Stomach (tissue), 9 donors: Measurements from ENCODE around the gene CMKLR1. TPM values are rescaled to one million over a fixed set of nuclear protein-coding genes. Genes with fewer than 3 reads are reported as not detected.

ENCODE experiments used
- DNase-seq, 2 donors: peaks; one replicate each; pipeline versions ENCODE4 v3.0.0 to v3.0.0-alpha.2; 2013 to 2019
- H3K27ac ChIP-seq, 5 donors: fragments of 200-600 bp in 4 of 5; sonication (generic) in 4 of 5; one replicate each; pipeline ENCODE4 v1.5.1; 2013 to 2019; ENCODE audit warnings: mild to moderate bottlenecking in 1 of 5, moderate library complexity in 1 of 5
- H3K27me3 ChIP-seq, 3 donors: fragments of 200-600 bp; sonication (generic); one replicate each; pipeline ENCODE4 v1.5.1; 2017 to 2019; ENCODE audit warnings: mixed run types in 1 of 3
- H3K36me3 ChIP-seq, 4 donors: fragments of 200-600 bp; sonication (generic); 1 replicate in 3 of 4; 2 replicates in 1 of 4; pipeline ENCODE4 v1.5.1; 2016 to 2019
- H3K4me1 ChIP-seq, 4 donors: fragments of 200-600 bp; sonication (generic); one replicate each; pipeline ENCODE4 v1.5.1; 2016 to 2019
- H3K4me3 ChIP-seq, 4 donors: fragments of 200-600 bp; sonication (generic) in 3 of 4; one replicate each; pipeline ENCODE4 v1.5.1; 2016 to 2019; ENCODE audit warnings: mild to moderate bottlenecking in 1 of 4
- H3K9me3 ChIP-seq, 4 donors: fragments of 200-600 bp; sonication (generic); one replicate each; pipeline ENCODE4 v1.5.1; 2016 to 2019
- EP300 ChIP-seq: sonication (generic); formaldehyde crosslinking; IDR thresholded peaks from one replicate; pipeline ENCODE4 v1.6.1; 2017; ENCODE audit warnings: antibody characterized with exemption
- POLR2A ChIP-seq, 4 donors: fragments of 450-650 bp; IDR thresholded peaks; one replicate each; pipeline ENCODE4 v1.6.1; 2016; ENCODE audit warnings: antibody characterized with exemption in 4 of 4, control low read depth in 2 of 4, mild to moderate bottlenecking in 1 of 4, moderate library complexity in 1 of 4
- POLR2AphosphoS5 ChIP-seq, 3 donors: sonication (generic); formaldehyde crosslinking; IDR thresholded peaks; one replicate each; pipeline ENCODE4 v1.6.1; 2016; ENCODE audit warnings: antibody characterized with exemption in 3 of 3
- WGBS, 5 donors: extraction: QIAGEN DNeasy Blood & Tissue Kit in 3 of 5; methylation state at CpG; one replicate each; pipeline versions ENCODE4 v1.1.5 to v1.1.7; 2013 to 2018; 5-methylcytosine and 5-hydroxymethylcytosine counted together
- intact Hi-C: fragments of 100-400 bp; cut with DNase I; formaldehyde crosslinking; loops from one replicate; pipeline ENCODE4 v1.15.1; 2023; ENCODE audit warnings: low total_unique reads
- polyA plus RNA-seq, 3 donors: library from polyadenylated mRNA; stranded (reverse); fragments of 200-250 nt; gene quantifications; one replicate each; pipeline ENCODE4 v1.2.3, GENCODE V29; 2013
- total RNA-seq, 5 donors: library from RNA; depleted of rRNA; stranded (reverse); fragments of >200 nt; gene quantifications; one replicate each; pipeline versions ENCODE4 v1.1.0 to v1.2.3, GENCODE V29; 2014 to 2016
- TF ChIP-seq, protein P1 (sequence below), 7 experiments: fragments of 450-650 bp in 4 of 7; fragments of 200-600 bp in 3 of 7; sonication (generic) in 3 of 7; IDR thresholded peaks; one replicate each; pipeline ENCODE4 v1.5.1; 2016 to 2019; ENCODE audit warnings: antibody characterized with exemption in 7 of 7, control low read depth in 2 of 7, mild to moderate bottlenecking in 1 of 7
- donor health status: healthy with polysubstance abuse.
- donor health status: Bipolar disorder and iron deficiency.
- donor health status: healthy.

Gene CMKLR1
- total and polyA plus RNA-seq, 8 donors, result 0.45 to 46.1 (median 2.3) TPM

DNA sequence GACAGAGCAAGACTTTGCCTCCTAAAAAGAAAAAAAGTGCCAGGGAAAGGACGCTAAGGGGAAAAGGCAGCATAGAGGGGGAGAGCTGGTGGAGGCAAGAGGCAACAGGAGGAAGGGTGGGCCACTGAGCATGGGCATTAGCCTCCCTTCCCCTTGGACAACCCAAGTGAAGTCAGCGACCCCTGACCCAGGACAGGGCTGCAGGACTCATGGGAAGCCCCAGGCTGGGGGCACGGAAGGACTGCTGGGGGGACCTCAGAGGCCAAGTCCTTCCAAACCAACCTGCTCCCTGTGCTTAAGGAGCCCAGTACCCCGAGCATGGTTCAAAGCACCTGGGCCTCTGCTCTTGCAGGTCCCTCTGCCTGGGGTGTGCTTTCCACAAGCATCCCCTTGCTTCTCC is 27.5 kb downstream of the CMKLR1 start:
- TF ChIP-seq POLR2A (IDR thresholded peaks at IDR 0.05) (no peak), POLR2AphosphoS5 (IDR thresholded peaks at IDR 0.05) (no peak)
- WGBS, 5 donors, result 82 to 90% (median 87%) methylated on average over 2 to 4 of the region's 4 CpGs
- H3K9me3 ChIP-seq, result no peaks in the 10 kb centered on the region
- no peaks in the 10 kb centered on the region for H3K36me3 ChIP-seq
- H3K27ac ChIP-seq, result peak overlapping the region in 1 of 5 donors; percentile 34
- peaks cover 14 to 60% (median 30%) of the 10 kb centered on the region in 4 donors for H3K4me1 ChIP-seq
- intact Hi-C loops, result no loop called here
- no peak overlapping the region for H3K4me3 ChIP-seq
- no peak for DNase-seq
- no peaks in the 10 kb centered on the region for H3K27me3 ChIP-seq

DNA sequence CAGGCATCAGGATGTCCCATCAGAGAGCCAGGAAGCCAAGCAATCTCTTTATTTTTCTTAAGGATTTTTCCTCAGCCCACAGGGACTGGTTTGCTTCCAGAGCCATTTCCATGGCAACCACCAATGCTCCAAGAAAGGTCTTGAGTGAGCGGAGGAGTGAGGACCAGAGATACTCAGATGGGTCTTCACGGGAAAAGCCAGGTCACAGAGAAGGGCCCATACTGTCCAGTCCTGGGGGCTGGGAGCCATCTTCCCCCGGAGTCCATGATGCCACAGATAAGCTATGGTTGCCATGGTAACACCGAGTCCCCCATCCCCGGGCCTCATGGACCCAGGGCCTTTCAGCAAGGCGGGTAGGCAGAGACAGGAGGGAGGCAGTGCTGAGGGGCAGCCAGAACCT is 28.6 kb downstream of the CMKLR1 start:
- Histone ChIP-seq H3K4me1 (peaks cover 20 to 62% (median 40%) of the 10 kb centered on the region in 4 donors), H3K4me3 (no peak overlapping the region), H3K27ac (no peak overlapping the region), H3K27me3 (peaks cover 0 to 3% (median 0%) of the 10 kb centered on the region in 3 donors), H3K9me3 (no peaks in the 10 kb centered on the region), H3K36me3 (no peaks in the 10 kb centered on the region)
- intact Hi-C loops, result no loop called here
- TF ChIP-seq POLR2A (IDR thresholded peaks at IDR 0.05) (no peak), EP300 (no peak), POLR2AphosphoS5 (IDR thresholded peaks at IDR 0.05) (no peak)
- TF ChIP-seq, protein P1, sequence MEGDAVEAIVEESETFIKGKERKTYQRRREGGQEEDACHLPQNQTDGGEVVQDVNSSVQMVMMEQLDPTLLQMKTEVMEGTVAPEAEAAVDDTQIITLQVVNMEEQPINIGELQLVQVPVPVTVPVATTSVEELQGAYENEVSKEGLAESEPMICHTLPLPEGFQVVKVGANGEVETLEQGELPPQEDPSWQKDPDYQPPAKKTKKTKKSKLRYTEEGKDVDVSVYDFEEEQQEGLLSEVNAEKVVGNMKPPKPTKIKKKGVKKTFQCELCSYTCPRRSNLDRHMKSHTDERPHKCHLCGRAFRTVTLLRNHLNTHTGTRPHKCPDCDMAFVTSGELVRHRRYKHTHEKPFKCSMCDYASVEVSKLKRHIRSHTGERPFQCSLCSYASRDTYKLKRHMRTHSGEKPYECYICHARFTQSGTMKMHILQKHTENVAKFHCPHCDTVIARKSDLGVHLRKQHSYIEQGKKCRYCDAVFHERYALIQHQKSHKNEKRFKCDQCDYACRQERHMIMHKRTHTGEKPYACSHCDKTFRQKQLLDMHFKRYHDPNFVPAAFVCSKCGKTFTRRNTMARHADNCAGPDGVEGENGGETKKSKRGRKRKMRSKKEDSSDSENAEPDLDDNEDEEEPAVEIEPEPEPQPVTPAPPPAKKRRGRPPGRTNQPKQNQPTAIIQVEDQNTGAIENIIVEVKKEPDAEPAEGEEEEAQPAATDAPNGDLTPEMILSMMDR (IDR thresholded peaks at IDR 0.05), result no peak
- peak in 1 of 2 donors; percentile 65 for DNase-seq
- 47 to 58% (median 52%) methylated on average over 4 to 6 of the region's 6 CpGs for WGBS, 5 donors

DNA sequence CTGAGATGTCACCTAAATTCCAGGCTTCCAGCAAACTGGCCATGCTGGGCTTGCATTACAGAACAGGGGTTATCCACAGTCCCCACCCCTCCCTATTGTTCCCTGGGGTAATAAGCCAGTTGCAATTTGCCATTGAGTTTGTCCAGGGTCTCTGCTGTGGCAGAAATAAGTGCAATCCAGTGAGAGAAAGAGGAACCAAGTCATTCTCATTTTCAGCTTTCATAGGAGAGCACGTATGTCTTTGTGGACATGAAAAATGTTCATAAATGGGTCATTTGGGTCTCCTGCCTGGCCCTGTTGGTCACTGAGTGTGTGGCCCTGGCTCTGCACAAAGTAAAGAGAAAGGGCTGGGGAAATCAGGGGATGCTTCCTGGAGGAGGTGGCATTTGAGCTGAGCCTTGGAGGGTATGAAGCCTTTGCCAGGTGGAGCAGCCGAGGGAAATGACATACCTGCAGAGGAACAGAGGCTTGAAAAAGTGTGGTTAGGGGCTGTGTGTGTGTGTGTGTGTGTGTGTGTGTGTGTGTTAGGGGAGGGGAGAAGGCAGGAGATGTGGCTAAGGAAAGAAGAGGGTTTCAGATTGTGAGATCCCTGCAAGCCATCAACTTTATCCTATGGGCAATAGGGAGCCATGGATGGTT is 29.3 kb downstream of the CMKLR1 start:
- DNase-seq, result no peak
- TF ChIP-seq EP300 (no peak), POLR2A (IDR thresholded peaks at IDR 0.05) (no peak), POLR2AphosphoS5 (IDR thresholded peaks at IDR 0.05) (no peak)
- TF ChIP-seq, protein P1 (IDR thresholded peaks at IDR 0.05), result no peak
- H3K9me3 ChIP-seq, result no peaks in the 10 kb centered on the region
- H3K27ac ChIP-seq, result no peak overlapping the region
- peaks cover 0 to 3% (median 0%) of the 10 kb centered on the region in 3 donors for H3K27me3 ChIP-seq
- H3K4me1 ChIP-seq, result peaks cover 27 to 69% (median 47%) of the 10 kb centered on the region in 4 donors
- 73 to 86% (median 84%) methylated on average over 2 of the region's 2 CpGs for WGBS, 5 donors
- H3K4me3 ChIP-seq, result no peak overlapping the region
- H3K36me3 ChIP-seq, result no peaks in the 10 kb centered on the region
- intact Hi-C loops, result no loop called here

DNA sequence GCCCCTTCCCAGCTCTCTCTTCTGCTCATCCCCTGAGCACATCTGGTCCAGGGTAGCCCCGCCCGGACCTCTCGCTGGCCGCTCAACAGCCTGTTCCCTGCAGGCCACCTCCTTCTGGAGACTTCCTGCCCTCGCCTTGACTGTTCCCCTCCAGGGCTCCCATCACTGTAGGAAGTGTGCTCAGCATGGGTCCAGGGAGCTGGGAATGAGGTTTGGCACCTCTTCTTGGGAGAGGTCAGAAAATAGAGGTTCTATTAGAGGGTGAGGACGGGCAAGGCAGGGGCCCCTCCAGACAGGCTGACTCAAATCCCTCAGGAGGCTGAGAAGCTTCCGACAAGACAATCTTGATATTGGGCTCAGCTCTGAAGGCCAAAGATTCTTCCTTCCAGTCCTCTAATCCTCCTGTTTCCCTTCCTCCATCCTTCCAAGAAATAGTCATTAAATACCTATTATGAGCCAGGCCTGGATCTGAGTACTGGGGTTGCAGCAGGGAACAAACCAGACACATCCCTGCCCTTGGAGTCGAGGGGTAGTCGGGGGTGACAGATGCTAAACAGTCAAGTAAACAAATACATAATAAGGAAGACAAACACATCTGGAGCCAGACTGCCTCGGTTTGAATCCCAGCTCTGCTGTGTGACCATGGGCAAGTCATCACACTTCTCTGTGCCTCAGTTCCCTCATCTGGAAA is 30.6 kb downstream of the CMKLR1 start:
- TF ChIP-seq POLR2AphosphoS5 (IDR thresholded peaks at IDR 0.05) (no peak), EP300 (no peak), POLR2A (IDR thresholded peaks at IDR 0.05) (no peak)
- TF ChIP-seq, protein P1 (IDR thresholded peaks at IDR 0.05), result no peak
- WGBS, 5 donors, result 56 to 65% (median 59%) methylated on average over 10 of the region's 10 CpGs
- no peak overlapping the region for H3K4me3 ChIP-seq
- H3K36me3 ChIP-seq, result no peaks in the 10 kb centered on the region
- peaks cover 33 to 74% (median 53%) of the 10 kb centered on the region in 4 donors for H3K4me1 ChIP-seq
- H3K9me3 ChIP-seq, result no peaks in the 10 kb centered on the region
- H3K27ac ChIP-seq, result peak overlapping the region in 3 of 5 donors; percentile 24 to 41 (median 32)
- DNase-seq, result peak in 1 of 2 donors; percentile 38
- peaks cover 0 to 3% (median 0%) of the 10 kb centered on the region in 3 donors for H3K27me3 ChIP-seq
- intact Hi-C loops, result no loop called here
